Tibial nerve (tissue), 4 donors: ENCODE data around the gene PWWP2A. TPM values are rescaled to one million over a fixed set of nuclear protein-coding genes. Genes with fewer than 3 reads are reported as not detected.

Experiments used
- DNase-seq, 2 donors: peaks; one replicate each; pipeline ENCODE4 v3.0.0-alpha.2; 2019; ENCODE audit warnings: low spot score in 2 of 2
- H3K27ac ChIP-seq, 4 donors: fragments of 200-600 bp; sonication (generic) in 3 of 4; one replicate each; pipeline ENCODE4 v1.5.1; 2017 to 2019; ENCODE audit warnings: mild to moderate bottlenecking in 1 of 4
- H3K27me3 ChIP-seq, 2 donors: fragments of 200-600 bp; sonication (generic) in 1 of 2; one replicate each; pipeline versions ENCODE4 v1.5.1 to v1.6.0; 2017 to 2019
- H3K36me3 ChIP-seq, 3 donors: fragments of 200-600 bp; sonication (generic); one replicate each; pipeline ENCODE4 v1.5.1; 2018 to 2019
- H3K4me1 ChIP-seq, 4 donors: fragments of 200-600 bp; sonication (generic) in 3 of 4; one replicate each; pipeline ENCODE4 v1.5.1; 2017 to 2019
- H3K4me3 ChIP-seq, 4 donors: fragments of 200-600 bp; sonication (generic) in 3 of 4; one replicate each; pipeline ENCODE4 v1.5.1; 2017 to 2019; ENCODE audit warnings: mild to moderate bottlenecking in 1 of 4, moderate library complexity in 1 of 4
- H3K9me3 ChIP-seq, 4 donors: fragments of 200-600 bp; sonication (generic) in 3 of 4; one replicate each; pipeline ENCODE4 v1.5.1; 2017 to 2019
- EP300 ChIP-seq, 2 donors: sonication (generic); formaldehyde crosslinking; IDR thresholded peaks; one replicate each; pipeline ENCODE4 v1.6.1; 2017; ENCODE audit warnings: antibody characterized with exemption in 2 of 2, mild to moderate bottlenecking in 1 of 2
- POLR2A ChIP-seq, 2 donors: fragments of 450-650 bp; IDR thresholded peaks; one replicate each; pipeline ENCODE4 v1.6.1; 2017; ENCODE audit warnings: antibody characterized with exemption in 2 of 2, mild to moderate bottlenecking in 2 of 2, moderate library complexity in 2 of 2
- WGBS, 2 donors: methylation state at CpG; one replicate each; pipeline ENCODE4 v1.1.5; 2018; 5-methylcytosine and 5-hydroxymethylcytosine counted together
- total RNA-seq, 4 donors: library from RNA; depleted of rRNA; stranded (reverse); fragments of >200 nt; gene quantifications; one replicate each; pipeline ENCODE4 v1.1.0, GENCODE V29; 2016
- TF ChIP-seq, protein P1 (sequence below), 5 experiments: fragments of 200-600 bp in 3 of 5; fragments of 450-650 bp in 2 of 5; sonication (generic) in 3 of 5; IDR thresholded peaks; one replicate each; pipeline ENCODE4 v1.5.1; 2016 to 2019; ENCODE audit warnings: antibody characterized with exemption in 5 of 5, mild to moderate bottlenecking in 3 of 5, moderate library complexity in 2 of 5

PWWP2A gene
- total RNA-seq, 4 donors from 2014 or later = 51.0 to 81.6 (median 58.2) TPM

GRCh38 chr5:160158087-160158486 lies 38.8 kb upstream of the PWWP2A start:
- peaks cover 0 to 7% (median 0%) of the 10 kb centered on the region in 4 donors for H3K4me1 ChIP-seq
- no peaks in the 10 kb centered on the region for H3K9me3 ChIP-seq
- WGBS, 2 donors = 93 to 94% methylated on average over 9 of the region's 9 CpGs
- no peak for DNase-seq
- H3K27me3 ChIP-seq = no peaks in the 10 kb centered on the region
- H3K27ac ChIP-seq = no peak overlapping the region
- no peak overlapping the region for H3K4me3 ChIP-seq
- no peak for TF ChIP-seq POLR2A (IDR thresholded peaks at IDR 0.05)
- TF ChIP-seq, protein P1, sequence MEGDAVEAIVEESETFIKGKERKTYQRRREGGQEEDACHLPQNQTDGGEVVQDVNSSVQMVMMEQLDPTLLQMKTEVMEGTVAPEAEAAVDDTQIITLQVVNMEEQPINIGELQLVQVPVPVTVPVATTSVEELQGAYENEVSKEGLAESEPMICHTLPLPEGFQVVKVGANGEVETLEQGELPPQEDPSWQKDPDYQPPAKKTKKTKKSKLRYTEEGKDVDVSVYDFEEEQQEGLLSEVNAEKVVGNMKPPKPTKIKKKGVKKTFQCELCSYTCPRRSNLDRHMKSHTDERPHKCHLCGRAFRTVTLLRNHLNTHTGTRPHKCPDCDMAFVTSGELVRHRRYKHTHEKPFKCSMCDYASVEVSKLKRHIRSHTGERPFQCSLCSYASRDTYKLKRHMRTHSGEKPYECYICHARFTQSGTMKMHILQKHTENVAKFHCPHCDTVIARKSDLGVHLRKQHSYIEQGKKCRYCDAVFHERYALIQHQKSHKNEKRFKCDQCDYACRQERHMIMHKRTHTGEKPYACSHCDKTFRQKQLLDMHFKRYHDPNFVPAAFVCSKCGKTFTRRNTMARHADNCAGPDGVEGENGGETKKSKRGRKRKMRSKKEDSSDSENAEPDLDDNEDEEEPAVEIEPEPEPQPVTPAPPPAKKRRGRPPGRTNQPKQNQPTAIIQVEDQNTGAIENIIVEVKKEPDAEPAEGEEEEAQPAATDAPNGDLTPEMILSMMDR (IDR thresholded peaks at IDR 0.05) = no peak
- TF ChIP-seq EP300 (IDR thresholded peaks at IDR 0.05) = no peak
- H3K36me3 ChIP-seq = no peaks in the 10 kb centered on the region

GRCh38 chr5:160155017-160155750 lies 35.9 kb upstream of the PWWP2A start:
- H3K36me3 ChIP-seq = no peaks in the 10 kb centered on the region
- H3K27ac ChIP-seq = no peak overlapping the region
- TF ChIP-seq EP300 (IDR thresholded peaks at IDR 0.05) (no peak), POLR2A (IDR thresholded peaks at IDR 0.05) (no peak)
- TF ChIP-seq, protein P1 (IDR thresholded peaks at IDR 0.05) = no peak
- WGBS, 2 donors = 91 to 93% methylated on average over 6 of the region's 6 CpGs
- H3K4me1 ChIP-seq = no peaks in the 10 kb centered on the region
- no peak for DNase-seq
- no peak overlapping the region for H3K4me3 ChIP-seq
- no peaks in the 10 kb centered on the region for H3K9me3 ChIP-seq
- H3K27me3 ChIP-seq = no peaks in the 10 kb centered on the region

DNA sequence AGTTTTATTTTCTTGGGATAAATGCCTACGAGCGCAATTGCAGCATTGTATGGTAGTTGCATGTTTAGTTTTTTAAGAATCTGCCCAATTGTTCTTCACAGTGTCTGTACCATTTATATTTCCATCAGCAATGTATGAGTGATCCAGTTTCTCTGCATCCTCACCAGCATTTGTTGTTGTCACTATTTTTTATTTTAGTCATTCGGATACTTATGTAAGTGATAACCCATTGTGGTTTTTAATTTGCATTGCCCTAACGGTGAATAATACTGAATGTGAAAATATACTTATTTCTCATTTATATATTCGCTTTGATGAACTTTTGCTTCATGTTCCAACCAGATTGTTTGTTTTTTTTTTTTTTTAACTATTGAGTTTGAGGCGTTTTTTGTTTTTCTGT lies 33.7 kb upstream of the PWWP2A start:
- TF ChIP-seq, protein P1 (IDR thresholded peaks at IDR 0.05) = no peak
- TF ChIP-seq POLR2A (IDR thresholded peaks at IDR 0.05) (no peak), EP300 (IDR thresholded peaks at IDR 0.05) (no peak)
- H3K27me3 ChIP-seq = no peaks in the 10 kb centered on the region
- no peak for DNase-seq
- no peak overlapping the region for H3K4me3 ChIP-seq
- no peaks in the 10 kb centered on the region for H3K36me3 ChIP-seq
- WGBS, 2 donors = 86 to 87% methylated on average over 6 of the region's 6 CpGs
- no peak overlapping the region for H3K27ac ChIP-seq
- H3K4me1 ChIP-seq = no peaks in the 10 kb centered on the region
- H3K9me3 ChIP-seq = no peaks in the 10 kb centered on the region

GRCh38 chr5:160152287-160152686 lies 33.0 kb upstream of the PWWP2A start:
- Histone ChIP-seq H3K27me3 (no peaks in the 10 kb centered on the region), H3K27ac (no peak overlapping the region), H3K9me3 (no peaks in the 10 kb centered on the region), H3K36me3 (no peaks in the 10 kb centered on the region), H3K4me3 (no peak overlapping the region), H3K4me1 (no peaks in the 10 kb centered on the region)
- no peak for DNase-seq
- 89 to 90% methylated on average over 1 of the region's 1 CpG for WGBS, 2 donors
- TF ChIP-seq, protein P1 (IDR thresholded peaks at IDR 0.05) = no peak
- TF ChIP-seq POLR2A (IDR thresholded peaks at IDR 0.05) = no peak
- TF ChIP-seq EP300 (IDR thresholded peaks at IDR 0.05) = no peak

GRCh38 chr5:160151017-160151416 lies 31.8 kb upstream of the PWWP2A start:
- WGBS, 2 donors = 81% methylated on average over 3 of the region's 3 CpGs
- TF ChIP-seq, protein P1 (IDR thresholded peaks at IDR 0.05) = no peak
- no peak for TF ChIP-seq EP300 (IDR thresholded peaks at IDR 0.05)
- no peak for TF ChIP-seq POLR2A (IDR thresholded peaks at IDR 0.05)
- Histone ChIP-seq H3K36me3 (no peaks in the 10 kb centered on the region), H3K27ac (no peak overlapping the region), H3K27me3 (no peaks in the 10 kb centered on the region), H3K9me3 (no peaks in the 10 kb centered on the region), H3K4me1 (no peaks in the 10 kb centered on the region), H3K4me3 (no peak overlapping the region)
- no peak for DNase-seq
